HEK293T (cell line): Measurements from ENCODE around the gene RBCK1.
"Not testable (repeated sequence)": the region's sequence is repeated elsewhere in the genome, so short reads cannot be mapped to it uniquely, and the experiment has no call there.

Source experiments
- CTCF ChIA-PET: fragments of 350-600 bp; formaldehyde crosslinking; extraction: SDS; loops from one replicate; lab custom pipeline; 2021; ENCODE audit warnings: antibody characterized with exemption, inconsistent platforms; lab: Yijun Ruan, JAX
- POLR2A ChIA-PET: fragments of 350-600 bp; formaldehyde crosslinking; extraction: SDS; loops from one replicate; lab custom pipeline; 2020; ENCODE audit warnings: antibody characterized with exemption, inconsistent platforms; lab: Yijun Ruan, JAX
- DNase-seq: peaks from one replicate; pipeline ENCODE4 v3.0.0; 2012; ENCODE audit warnings: mixed read lengths; ENCODE audit errors: extremely low spot score
- ARNT ChIP-seq: fragments of 450-650 bp; IDR thresholded peaks from 2 replicates; pipeline ENCODE4 v1.6.1; 2017; ENCODE audit warnings: mild to moderate bottlenecking
- BHLHE40 ChIP-seq: fragments of 450-650 bp; IDR thresholded peaks from 2 replicates; pipeline ENCODE4 v1.6.1; 2016; ENCODE audit warnings: mild to moderate bottlenecking, moderate library complexity, borderline replicate concordance
- CTBP1 ChIP-seq: fragments of 450-650 bp; IDR thresholded peaks from 2 replicates; pipeline ENCODE4 v1.6.1; 2016; ENCODE audit warnings: borderline replicate concordance
- ELF4 ChIP-seq: fragments of 450-650 bp; IDR thresholded peaks from 2 replicates; pipeline ENCODE4 v1.6.1; 2017; ENCODE audit warnings: antibody characterized with exemption
- FOXA1 ChIP-seq: fragments of 450-650 bp; IDR thresholded peaks from 2 replicates; pipeline ENCODE4 v1.6.1; 2016; ENCODE audit warnings: mild to moderate bottlenecking
- FOXK2 ChIP-seq: fragments of 450-650 bp; IDR thresholded peaks from 2 replicates; pipeline ENCODE4 v1.6.1; 2016; ENCODE audit warnings: mild to moderate bottlenecking
- FOXM1 ChIP-seq: fragments of 450-650 bp; IDR thresholded peaks from 2 replicates; pipeline ENCODE4 v1.6.1; 2017; ENCODE audit warnings: mild to moderate bottlenecking, borderline replicate concordance
- HDGF ChIP-seq: fragments of 450-650 bp; IDR thresholded peaks from 2 replicates; pipeline ENCODE4 v1.6.1; 2017; ENCODE audit warnings: antibody characterized with exemption, borderline replicate concordance
- L3MBTL2 ChIP-seq: fragments of 450-650 bp; conservative IDR thresholded peaks from 2 replicates; pipeline ENCODE4 v1.6.1; 2016; ENCODE audit warnings: mild to moderate bottlenecking
- LEF1 ChIP-seq: fragments of 450-650 bp; IDR thresholded peaks from 2 replicates; pipeline ENCODE4 v1.6.1; 2017; ENCODE audit warnings: mild to moderate bottlenecking, borderline replicate concordance
- NFRKB ChIP-seq: fragments of 450-650 bp; IDR thresholded peaks from 2 replicates; pipeline ENCODE4 v1.6.1; 2016; ENCODE audit warnings: mild to moderate bottlenecking, moderate library complexity
- PKNOX1 ChIP-seq: fragments of 450-650 bp; IDR thresholded peaks from 2 replicates; pipeline ENCODE4 v1.6.1; 2016
- SP1 ChIP-seq: fragments of 450-650 bp; IDR thresholded peaks from 2 replicates; pipeline ENCODE4 v1.6.1; 2017
- SUZ12 ChIP-seq: fragments of 450-650 bp; IDR thresholded peaks from 2 replicates; pipeline ENCODE4 v1.6.1; 2016; ENCODE audit warnings: mild to moderate bottlenecking
- TARDBP ChIP-seq: fragments of 450-650 bp; IDR thresholded peaks from 2 replicates; pipeline ENCODE4 v1.6.1; 2016
- ZNF384 ChIP-seq: fragments of 450-650 bp; IDR thresholded peaks from 2 replicates; pipeline ENCODE4 v1.6.1; 2016

The RBCK1 gene

DNA sequence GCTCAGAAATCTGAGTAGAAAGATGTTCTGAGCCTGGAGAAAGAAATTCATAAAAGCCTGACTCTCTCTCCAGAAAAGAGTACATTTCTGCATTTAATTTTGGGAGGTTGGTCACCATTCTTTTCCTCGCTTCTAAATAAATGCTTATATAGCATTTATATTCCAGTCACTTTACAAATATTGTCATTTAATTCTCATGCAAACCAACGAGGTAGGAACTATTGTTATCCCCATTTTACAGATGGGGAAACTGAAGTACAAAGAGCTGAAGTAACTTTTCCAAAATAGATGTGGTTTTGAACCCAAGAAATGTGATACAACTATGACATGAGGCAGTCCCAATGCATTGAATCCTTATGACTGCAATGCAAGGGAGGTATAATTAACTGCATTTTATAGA is 32.0 kb upstream of the RBCK1 start:
- TF ChIP-seq HDGF (no peak), SP1 (no peak), LEF1 (no peak), PKNOX1 (no peak), CTBP1 (no peak), FOXA1 (no peak), FOXM1 (no peak), ELF4 (no peak), TARDBP (no peak), BHLHE40 (no peak), SUZ12 (no peak), ZNF384 (no peak), ARNT (no peak)
- ChIA-PET CTCF (no interaction called here), POLR2A (no interaction called here)
- DNase-seq, result no peak

- ChIA-PET CTCF (no interaction called here), POLR2A (interaction anchor here (0.8 kb wide), 1 partner anchor 30 kb away, joined by 3 read pairs; the partner anchor contains the start of gene NRSN2)
- no peak for DNase-seq
- TF ChIP-seq NFRKB, result no peak
- TF ChIP-seq ZNF384, result no peak
- TF ChIP-seq FOXA1, result no peak
- TF ChIP-seq PKNOX1, result no peak
- TF ChIP-seq HDGF, result no peak
Observed at GRCh38 chr20:376750-377149, 31.3 kb upstream of the RBCK1 start.

GRCh38 chr20:377578-377977 is 30.5 kb upstream of the RBCK1 start:
- POLR2A ChIA-PET, CTCF ChIA-PET, DNase-seq: not testable (repeated sequence)

- ChIA-PET POLR2A (interaction anchor here (1.0 kb wide), 1 partner anchor 28 kb away, joined by 3 read pairs; no protein-coding TSS in a partner anchor), CTCF (no interaction called here)
- TF ChIP-seq ELF4, result no peak
- TF ChIP-seq FOXA1, result no peak
- TF ChIP-seq FOXM1, result no peak
- no peak for TF ChIP-seq SUZ12
- no peak for TF ChIP-seq SP1
- TF ChIP-seq ZNF384, result no peak
- no peak for TF ChIP-seq BHLHE40
- TF ChIP-seq FOXK2, result no peak
- TF ChIP-seq LEF1, result no peak
- TF ChIP-seq NFRKB, result no peak
- TF ChIP-seq PKNOX1, result no peak
- no peak for TF ChIP-seq CTBP1
- no peak for TF ChIP-seq ARNT
- no peak for TF ChIP-seq HDGF
- TF ChIP-seq L3MBTL2, result no peak
- no peak for TF ChIP-seq TARDBP
- no peak for DNase-seq
Observed at GRCh38 chr20:378961-379336, 29.1 kb upstream of the RBCK1 start.

DNA sequence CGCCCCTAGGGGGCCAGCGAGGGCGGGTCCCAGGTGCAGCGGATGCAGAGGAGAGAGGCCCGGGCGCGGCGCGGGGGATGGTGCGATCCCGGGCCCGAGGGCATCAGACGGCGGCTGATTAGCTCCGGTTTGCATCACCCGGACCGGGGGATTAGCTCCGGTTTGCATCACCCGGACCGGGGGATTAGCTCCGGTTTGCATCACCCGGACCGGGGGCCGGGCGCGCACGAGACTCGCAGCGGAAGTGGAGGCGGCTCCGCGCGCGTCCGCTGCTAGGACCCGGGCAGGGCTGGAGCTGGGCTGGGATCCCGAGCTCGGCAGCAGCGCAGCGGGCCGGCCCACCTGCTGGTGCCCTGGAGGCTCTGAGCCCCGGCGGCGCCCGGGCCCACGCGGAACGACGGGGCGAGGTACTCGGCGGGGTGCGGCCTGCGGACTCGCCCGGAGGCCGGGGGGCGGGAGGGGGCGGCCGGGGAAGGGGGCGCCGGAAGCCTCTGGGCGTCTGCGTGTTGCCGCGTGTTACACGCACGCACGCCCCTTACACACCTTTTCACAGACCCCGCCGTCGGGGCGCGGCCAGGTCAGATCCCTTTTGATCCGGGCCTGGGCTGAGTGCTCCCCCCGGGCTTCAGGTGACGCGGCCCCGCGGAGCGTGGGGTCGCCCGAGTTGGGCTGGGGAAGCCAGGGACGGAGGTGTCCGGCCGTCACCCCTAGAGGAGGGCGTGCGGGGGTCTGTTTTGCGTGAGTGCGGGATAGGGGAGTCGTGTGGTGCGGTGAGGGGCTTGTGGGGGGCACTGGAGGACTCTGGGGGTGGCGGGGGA is 27.1 kb upstream of the RBCK1 start:
- peak; percentile 67 for DNase-seq
- ChIA-PET CTCF (interaction anchor here (0.7 to 1.1 kb wide), 3 partner anchors 9 to 26 kb away, joined by 4 to 6 read pairs (median 4); no protein-coding TSS in a partner anchor), POLR2A (interaction anchor here (0.9 to 1.5 kb wide), 4 partner anchors 10 to 33 kb away, joined by 3 to 5 read pairs (median 4); no protein-coding TSS in a partner anchor)
- no peak for TF ChIP-seq HDGF
- no peak for TF ChIP-seq LEF1
- no peak for TF ChIP-seq PKNOX1
- no peak for TF ChIP-seq SP1
- peak; percentile 51 for TF ChIP-seq CTBP1
- no peak for TF ChIP-seq BHLHE40
- no peak for TF ChIP-seq FOXM1
- TF ChIP-seq ELF4, result peak; percentile 15; the same call in 1 of the 2 replicates
- no peak for TF ChIP-seq NFRKB
- peak; percentile 89 for TF ChIP-seq ZNF384
- no peak for TF ChIP-seq ARNT
- TF ChIP-seq SUZ12, result no peak
- no peak for TF ChIP-seq FOXA1
- TF ChIP-seq L3MBTL2, result no peak
